Mucosa of descending colon (tissue), 3 donors: Measurements from ENCODE around the gene SLC22A13. TPM values are rescaled to one million over a fixed set of nuclear protein-coding genes. Genes with fewer than 3 reads are reported as not detected.

Experiments used
- ATAC-seq: fragments of 200-7000 bp; cut with Tn5 transposase; one replicate; pipeline ENCODE4 v1.9.1; 2020; ENCODE audit warnings: mild to moderate bottlenecking, moderate library complexity
- DNase-seq, 3 donors: peaks; one replicate each; pipeline ENCODE4 v3.0.0-alpha.2; 2020
- H3K36me3 ChIP-seq: fragments of 200-600 bp; one replicate; pipeline ENCODE4 v1.8.0; 2021; ENCODE audit warnings: low read depth, mild to moderate bottlenecking
- H3K4me1 ChIP-seq: fragments of 200-600 bp; one replicate; pipeline ENCODE4 v1.8.0; 2021; ENCODE audit warnings: low read depth, mild to moderate bottlenecking
- H3K4me3 ChIP-seq: fragments of 200-600 bp; one replicate; pipeline ENCODE4 v1.8.0; 2021; ENCODE audit warnings: mild to moderate bottlenecking
- H3K9me3 ChIP-seq: fragments of 200-600 bp; one replicate; pipeline ENCODE4 v1.8.0; 2021; ENCODE audit warnings: mild to moderate bottlenecking
- CTCF ChIP-seq: fragments of 200-600 bp; IDR thresholded peaks from one replicate; pipeline ENCODE4 v1.8.0; 2022; ENCODE audit warnings: antibody characterized with exemption, mild to moderate bottlenecking
- intact Hi-C, 2 donors: fragments of 100-400 bp; cut with DNase I in 1 of 2; cut with micrococcal nuclease in 1 of 2; formaldehyde crosslinking; loops; one replicate each; pipeline versions ENCODE4 v1.11.0 to v1.11.1; 2022; cut with DNase I, micrococcal nuclease
- total RNA-seq, 3 donors: library from RNA; stranded (reverse); fragmentation: NEBNext Ultra II Directional in 2 of 3; extraction: Animal tissue kit (Norgen Biotek cat#: 25700) in 2 of 3; gene quantifications; one replicate each; pipeline versions ENCODE4 v1.2.1 to v1.2.4, GENCODE V29; 2021 to 2023
- donor health status: DM: no; HTN: no; CAD: no; lungs with moderate emphysema.
- donor health status: DM: no; HTN: no; CAD: no.
- donor health status: DM: no; HTN: yes; CAD: no.

Gene SLC22A13
- total RNA-seq, 3 donors from 2014 or later: 0.51 to 0.84 (median 0.70) TPM

GRCh38 chr3:38274864-38275649 lies 9.4 kb downstream of the SLC22A13 start:
- no peak overlapping the region for H3K4me3 ChIP-seq
- ATAC-seq: no peak

GRCh38 chr3:38275658-38276057 lies 10.0 kb downstream of the SLC22A13 start:
- intact Hi-C loops: no loop called here
- no peak overlapping the region for H3K4me3 ChIP-seq
- no peak for TF ChIP-seq CTCF
- no peaks in the 10 kb centered on the region for H3K36me3 ChIP-seq
- ATAC-seq (no peak), DNase-seq (no peak)
- no peaks in the 10 kb centered on the region for H3K4me1 ChIP-seq
- H3K9me3 ChIP-seq: no peaks in the 10 kb centered on the region

More at GRCh38 chr3:38274864-38275649, 9.4 kb downstream of the SLC22A13 start:
- no peak for TF ChIP-seq CTCF
- DNase-seq: no peak
- Histone ChIP-seq H3K9me3 (no peaks in the 10 kb centered on the region), H3K4me1 (no peaks in the 10 kb centered on the region), H3K36me3 (no peaks in the 10 kb centered on the region)
- intact Hi-C loops: no loop called here

GRCh38 chr3:38276081-38276916 lies 10.7 kb downstream of the SLC22A13 start:
- Histone ChIP-seq H3K4me1 (no peaks in the 10 kb centered on the region), H3K36me3 (no peaks in the 10 kb centered on the region), H3K4me3 (no peak overlapping the region), H3K9me3 (no peaks in the 10 kb centered on the region)
- ATAC-seq (no peak), DNase-seq (no peak)
- intact Hi-C loops: no loop called here
- TF ChIP-seq CTCF: no peak

GRCh38 chr3:38276917-38277630 lies 11.5 kb downstream of the SLC22A13 start:
- Histone ChIP-seq H3K9me3 (no peaks in the 10 kb centered on the region), H3K4me3 (no peak overlapping the region), H3K36me3 (no peaks in the 10 kb centered on the region), H3K4me1 (no peaks in the 10 kb centered on the region)
- DNase-seq (no peak), ATAC-seq (no peak)
- no peak for TF ChIP-seq CTCF
- intact Hi-C loops: no loop called here

- intact Hi-C loops: no loop called here
- no peak for DNase-seq
- H3K36me3 ChIP-seq: no peaks in the 10 kb centered on the region
Measured at GRCh38 chr3:38278841-38279240, 13.2 kb downstream of the SLC22A13 start.

More at GRCh38 chr3:38278841-38279240, 13.2 kb downstream of the SLC22A13 start:
- Histone ChIP-seq H3K4me3 (no peak overlapping the region), H3K9me3 (no peaks in the 10 kb centered on the region), H3K4me1 (no peaks in the 10 kb centered on the region)
- no peak for TF ChIP-seq CTCF
- no peak for ATAC-seq
